GM23248 (cell line): ENCODE results near the gene MPC1.

Source experiments
- EZH2 ChIP-seq: fragments of 200-600 bp; sonication (generic); IDR thresholded peaks from 2 replicates; pipeline ENCODE4 v1.6.1; 2018; ENCODE audit warnings: antibody characterized with exemption, mild to moderate bottlenecking; ENCODE audit not compliant: insufficient read depth, poor library complexity, severe bottlenecking
- EZH2phosphoT487 ChIP-seq: fragments of 200-600 bp; sonication (generic); IDR thresholded peaks from 2 replicates; pipeline ENCODE4 v1.6.1; 2018; ENCODE audit warnings: antibody characterized with exemption, moderate library complexity, mild to moderate bottlenecking, low read depth; ENCODE audit not compliant: insufficient read depth

DNA sequence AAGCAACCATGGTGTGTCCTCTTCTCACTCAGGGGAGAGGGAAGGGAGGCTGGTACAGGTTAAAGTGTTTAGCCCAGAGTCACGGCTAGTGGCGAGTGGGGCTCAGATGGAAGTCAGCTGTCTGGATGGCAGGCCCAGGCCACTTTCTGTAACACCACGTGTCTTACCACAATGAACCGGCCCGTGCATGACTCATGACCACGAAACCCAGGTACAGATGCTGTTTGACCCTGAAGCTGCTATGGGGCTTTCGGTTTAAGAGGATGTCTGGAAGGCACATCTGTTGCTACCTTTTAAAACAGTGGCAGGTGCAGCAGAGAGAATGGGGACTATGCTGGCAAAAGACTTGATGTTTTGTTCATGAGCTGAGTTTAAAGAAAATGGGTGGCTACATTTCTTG, 36.5 kb upstream of the MPC1 start:
- TF ChIP-seq EZH2 (no peak), EZH2phosphoT487 (no peak)
